Endometrium (tissue), 2 donors: Measurements from ENCODE around the gene PKP4.

Source experiments
- FAIRE-seq: peaks from 2 replicates; lab custom pipeline; 2012; peaks lifted over from hg19 to GRCh38; lab: Jason Lieb, UNC
- donor health status: control.
- donor health status: control.

The PKP4 gene

GRCh38 chr2:158600155-158600802 is 143.5 kb downstream of the PKP4 start:
- FAIRE-seq, result no peak

GRCh38 chr2:158602027-158602426 is 145.3 kb downstream of the PKP4 start:
- FAIRE-seq, result no peak

GRCh38 chr2:158603205-158603604 is 146.5 kb downstream of the PKP4 start:
- FAIRE-seq, result no peak

GRCh38 chr2:158603986-158604385 is 147.2 kb downstream of the PKP4 start:
- no peak for FAIRE-seq

- no peak for FAIRE-seq
Observed at GRCh38 chr2:158610059-158610458, 153.3 kb downstream of the PKP4 start.

- no peak for FAIRE-seq
Observed at GRCh38 chr2:158616480-158617000, 159.8 kb downstream of the PKP4 start.

- no peak for FAIRE-seq
Observed at GRCh38 chr2:158618891-158619490, 162.2 kb downstream of the PKP4 start.

GRCh38 chr2:158619496-158619895 is 162.7 kb downstream of the PKP4 start:
- no peak for FAIRE-seq

- FAIRE-seq, result no peak
Observed at GRCh38 chr2:158620656-158621055, 163.9 kb downstream of the PKP4 start.

- no peak for FAIRE-seq
Observed at GRCh38 chr2:158624071-158624667, 167.4 kb downstream of the PKP4 start.

- no peak for FAIRE-seq
Observed at GRCh38 chr2:158624961-158625360, 168.2 kb downstream of the PKP4 start.

- no peak for FAIRE-seq
Observed at GRCh38 chr2:158629116-158629515, 172.4 kb downstream of the PKP4 start.

GRCh38 chr2:158633261-158633660 is 176.5 kb downstream of the PKP4 start:
- no peak for FAIRE-seq

- no peak for FAIRE-seq
Observed at GRCh38 chr2:158634627-158635026, 177.9 kb downstream of the PKP4 start.

- FAIRE-seq, result no peak
Observed at GRCh38 chr2:158635961-158636601, 179.3 kb downstream of the PKP4 start.

GRCh38 chr2:158637357-158637756 is 180.6 kb downstream of the PKP4 start:
- FAIRE-seq, result no peak

- no peak for FAIRE-seq
Observed at GRCh38 chr2:158644139-158644538, 187.4 kb downstream of the PKP4 start.

GRCh38 chr2:158645299-158645698 is 188.5 kb downstream of the PKP4 start:
- no peak for FAIRE-seq

- no peak for FAIRE-seq
Observed at GRCh38 chr2:158647436-158648231, 190.9 kb downstream of the PKP4 start.

- FAIRE-seq, result no peak
Observed at GRCh38 chr2:158649846-158650245, 193.1 kb downstream of the PKP4 start.

GRCh38 chr2:158650646-158651357 is 194.1 kb downstream of the PKP4 start:
- no peak for FAIRE-seq
